ENCODE results near the gene RPTOR. TPM values are rescaled to one million over a fixed set of nuclear protein-coding genes. Genes with fewer than 3 reads are reported as not detected.

Gene RPTOR
- total RNA-seq, 1 experiment from 2014 or later: 25.1 TPM

GRCh38 chr17:80998118-80998747 lies 453.6 kb downstream of the RPTOR start:
- Histone ChIP-seq H2BK5ac (ENCODE audit: insufficient read length, low read length) (no peak overlapping the region), H3K14ac (ENCODE audit: insufficient read depth, low read length) (no peak overlapping the region), H3K9me3 (ENCODE audit: control insufficient read depth, low read depth, low read length) (no peaks in the 10 kb centered on the region), H3K4ac (ENCODE audit: low read depth, low read length) (no peak overlapping the region), H3K79me2 (ENCODE audit: insufficient read depth, low read length) (no peaks in the 10 kb centered on the region), H3K79me1 (ENCODE audit: insufficient read depth, low read depth, low read length, poor library complexity, severe bottlenecking) (no peaks in the 10 kb centered on the region), H3K23ac (ENCODE audit: insufficient read length, low read depth, low read length) (no peak overlapping the region), H3K4me1 (ENCODE audit: insufficient read depth, low read length) (no peaks in the 10 kb centered on the region), H4K20me1 (ENCODE audit: control insufficient read depth, insufficient read depth, insufficient read length) (no peaks in the 10 kb centered on the region), H2AFZ (ENCODE audit: low read length) (no peak overlapping the region), H2BK12ac (ENCODE audit: insufficient read length, low read depth, low read length) (no peak overlapping the region), H4K91ac (ENCODE audit: insufficient read length, low read depth, low read length) (no peak overlapping the region), H4K5ac (ENCODE audit: insufficient read length, low read depth, low read length) (no peak overlapping the region), H3K9ac (ENCODE audit: extremely low read depth, insufficient read length, low read length) (no peak overlapping the region), H3K23me2 (ENCODE audit: insufficient read length, low read depth, low read length, poor library complexity, severe bottlenecking) (no peaks in the 10 kb centered on the region), H2BK120ac (ENCODE audit: low read depth, low read length, poor library complexity, severe bottlenecking) (no peak overlapping the region), H2AK5ac (ENCODE audit: insufficient read length, low read length) (no peak overlapping the region), H3K27me3 (ENCODE audit: insufficient read depth, low read length) (no peaks in the 10 kb centered on the region; the same call in 1 of the 2 replicates), H3T11ph (ENCODE audit: low read length) (no peak overlapping the region), H3K4me2 (ENCODE audit: insufficient read depth, insufficient read length, low read length) (no peak overlapping the region), H3K56ac (ENCODE audit: insufficient read length, low read depth, low read length) (no peak overlapping the region), H2BK20ac (ENCODE audit: low read depth, low read length, poor library complexity, severe bottlenecking) (no peak overlapping the region), H2BK15ac (ENCODE audit: low read depth, low read length) (no peak overlapping the region), H3K18ac (ENCODE audit: insufficient read length, low read depth, low read length) (no peak overlapping the region), H4K8ac (replicated peaks; ENCODE audit: insufficient read length, low read depth, low read length) (no peak overlapping the region), H3K27ac (ENCODE audit: insufficient read length, low read depth, low read length) (no peak overlapping the region)
- Mint-ChIP-seq H3K9me3 (no peaks in the 10 kb centered on the region), H3K4me1 (peaks cover 4 to 5% of the 10 kb centered on the region in 2 experiments; a peak in 2 of 4 replicates), H3K36me3 (ENCODE audit: insufficient read depth in 1 of 3, low read depth in 3 of 3) (peaks cover 5 to 25% (median 20%) of the 10 kb centered on the region in 3 experiments; a peak in 5 of 7 replicates), H3K4me3 (no peak overlapping the region), H3K27ac (no peak overlapping the region), H3K27me3 (ENCODE audit: low read depth) (peaks cover 22% of the 10 kb centered on the region)
- DNase-seq: peak; percentile 19
- no peak for TF ChIP-seq CTCF (conservative IDR thresholded peaks at IDR 0.05)
- no CpG with 5 or more reads among the region's 19 CpGs for WGBS (ENCODE audit: extremely low coverage, insufficient read length, low lambda C conversion rate)

Measured in H9 (cell line).